GM18526 (cell line): ENCODE results near the gene UQCRHL.

Experiments
- POLR2A ChIP-seq: IDR thresholded peaks from 3 replicates; pipeline ENCODE4 v1.6.1; 2011; ENCODE audit not compliant: insufficient read length; ENCODE audit errors: extremely low read depth

Gene UQCRHL

GRCh38 chr1:15768388-15768787, 39.1 kb downstream of the UQCRHL start:
- no peak for TF ChIP-seq POLR2A

DNA sequence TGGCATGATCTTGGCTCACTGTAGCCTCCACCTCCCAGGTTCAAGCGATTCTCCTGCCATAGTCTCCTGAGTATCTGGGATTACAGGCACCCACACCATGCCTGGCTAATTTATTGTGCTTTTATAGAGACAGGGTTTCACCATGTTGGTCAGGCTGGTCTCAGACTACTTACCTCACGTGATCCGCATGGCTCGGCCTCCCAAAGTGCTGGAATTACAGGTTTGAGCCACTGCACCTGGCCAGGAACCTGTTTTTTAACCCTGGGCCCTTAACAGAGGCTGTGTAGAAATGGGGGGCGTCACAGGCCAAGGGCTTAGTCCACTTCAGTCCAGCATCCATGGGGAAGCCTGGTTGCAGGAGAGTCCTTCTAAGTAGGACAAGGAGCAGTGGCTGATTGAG, 39.5 kb downstream of the UQCRHL start:
- TF ChIP-seq POLR2A = no peak

DNA sequence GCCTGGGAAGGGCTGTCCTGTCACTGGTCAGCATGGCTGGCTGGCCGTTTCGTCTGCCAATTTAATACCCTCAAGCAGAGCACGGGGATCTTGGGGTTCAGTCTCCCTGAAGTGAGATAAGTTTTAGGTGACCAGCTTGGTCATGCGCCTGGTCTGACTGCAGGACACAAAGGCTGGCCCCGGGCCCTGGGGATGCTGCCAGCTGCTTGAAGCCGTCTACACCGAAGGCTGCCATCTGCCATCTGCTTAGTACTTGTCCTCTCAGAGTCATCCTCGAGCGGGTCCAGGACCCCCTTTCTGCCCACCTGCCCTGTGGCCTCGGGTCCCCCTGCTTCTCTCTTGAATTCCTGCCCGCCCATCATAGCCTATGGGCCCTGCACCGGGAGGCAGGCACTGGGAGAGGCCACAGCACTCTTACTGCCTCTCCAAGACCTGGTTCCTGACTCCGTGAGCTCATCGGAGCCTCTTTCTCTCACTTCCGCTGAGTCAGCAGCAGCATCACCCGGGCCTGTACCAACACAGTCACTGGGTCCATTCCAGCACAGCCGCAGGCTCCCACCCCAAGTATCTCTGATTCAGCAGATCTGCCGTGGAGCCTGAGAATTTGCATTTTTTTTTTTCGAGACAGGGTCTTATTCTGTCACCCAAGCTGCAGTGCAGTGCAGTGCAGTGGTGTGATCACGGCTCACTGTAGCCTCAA, 41.8 kb downstream of the UQCRHL start:
- no peak for TF ChIP-seq POLR2A

DNA sequence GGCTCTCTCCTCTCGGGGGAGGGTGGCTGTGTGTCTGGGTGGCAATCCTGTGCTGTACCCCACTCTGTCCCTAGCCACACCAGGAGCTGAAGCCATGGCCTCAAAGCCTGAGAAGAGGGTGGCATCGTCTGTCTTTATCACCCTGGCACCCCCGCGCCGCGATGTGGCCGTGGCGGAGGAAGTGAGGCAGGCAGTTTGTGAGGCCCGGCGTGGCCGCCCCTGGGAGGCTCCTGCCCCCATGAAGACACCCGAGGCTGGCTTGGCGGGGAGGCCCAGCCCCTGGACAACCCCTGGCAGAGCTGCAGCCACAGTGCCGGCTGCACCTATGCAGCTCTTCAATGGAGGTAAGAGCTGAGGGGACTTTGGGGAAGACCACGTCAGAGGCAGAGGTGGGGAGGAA, 42.6 kb downstream of the UQCRHL start:
- TF ChIP-seq POLR2A = no peak

DNA sequence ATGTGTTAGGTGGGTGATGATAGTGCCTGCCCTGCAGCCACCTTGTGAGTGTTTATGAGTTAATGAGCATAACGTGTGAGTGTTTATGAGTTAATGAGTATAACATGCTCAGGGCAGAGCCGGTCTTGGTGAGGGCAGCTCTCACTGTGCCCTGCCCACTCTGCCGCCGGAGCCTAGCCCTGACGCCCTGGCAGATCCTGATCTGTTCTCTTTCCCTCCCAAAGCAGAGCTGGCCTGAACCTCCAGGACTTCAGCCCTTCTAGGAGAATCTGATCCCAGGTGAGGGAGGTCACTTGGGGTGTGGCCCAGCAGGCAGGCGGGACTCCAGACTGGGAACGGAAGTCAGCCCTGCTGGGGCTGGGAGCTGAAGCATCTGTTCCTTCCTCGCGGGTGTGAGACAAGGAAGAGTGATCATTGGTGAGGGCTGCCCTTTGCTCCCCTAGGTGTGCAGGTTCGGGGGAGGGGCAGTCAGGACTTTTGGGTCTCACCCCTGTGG, 43.1 kb downstream of the UQCRHL start:
- no peak for TF ChIP-seq POLR2A

GRCh38 chr1:15762546-15762945, 44.9 kb downstream of the UQCRHL start:
- TF ChIP-seq POLR2A = no peak

GRCh38 chr1:15761366-15762128, 45.9 kb downstream of the UQCRHL start:
- TF ChIP-seq POLR2A = no peak

DNA sequence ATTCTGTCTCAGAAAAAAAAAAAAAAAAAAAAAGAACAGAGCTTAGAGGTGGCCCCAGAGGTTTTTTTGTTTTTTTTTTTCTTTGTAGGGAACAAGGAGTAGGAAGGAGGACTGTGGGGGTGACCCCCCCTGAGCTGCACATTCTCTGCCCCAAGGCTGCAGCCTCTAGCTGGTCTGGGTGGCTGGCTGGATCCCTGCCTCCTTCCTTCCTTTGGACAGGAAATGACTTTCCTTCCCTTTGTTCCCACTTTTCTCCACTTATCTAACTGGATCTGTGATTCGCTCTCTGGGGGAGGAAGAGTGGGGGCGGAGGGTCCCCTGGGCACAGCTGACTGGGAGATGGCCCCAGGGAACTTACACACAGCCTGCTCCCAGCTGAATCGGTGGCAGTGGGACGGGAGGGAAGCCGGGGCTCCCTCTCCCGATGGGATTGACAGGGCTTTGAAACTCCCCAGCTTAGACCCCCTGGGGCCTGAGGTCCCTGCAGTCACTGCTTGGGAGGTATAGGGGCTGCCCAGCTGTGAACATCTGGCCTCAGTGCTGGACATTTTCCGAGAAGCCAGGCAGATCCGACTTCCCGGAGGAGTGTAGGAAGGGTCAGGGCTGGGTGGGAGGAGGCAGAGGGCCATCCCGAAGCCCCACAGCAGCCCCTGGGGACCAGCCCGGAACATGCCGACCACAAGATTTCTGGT, 46.8 kb downstream of the UQCRHL start:
- no peak for TF ChIP-seq POLR2A

DNA sequence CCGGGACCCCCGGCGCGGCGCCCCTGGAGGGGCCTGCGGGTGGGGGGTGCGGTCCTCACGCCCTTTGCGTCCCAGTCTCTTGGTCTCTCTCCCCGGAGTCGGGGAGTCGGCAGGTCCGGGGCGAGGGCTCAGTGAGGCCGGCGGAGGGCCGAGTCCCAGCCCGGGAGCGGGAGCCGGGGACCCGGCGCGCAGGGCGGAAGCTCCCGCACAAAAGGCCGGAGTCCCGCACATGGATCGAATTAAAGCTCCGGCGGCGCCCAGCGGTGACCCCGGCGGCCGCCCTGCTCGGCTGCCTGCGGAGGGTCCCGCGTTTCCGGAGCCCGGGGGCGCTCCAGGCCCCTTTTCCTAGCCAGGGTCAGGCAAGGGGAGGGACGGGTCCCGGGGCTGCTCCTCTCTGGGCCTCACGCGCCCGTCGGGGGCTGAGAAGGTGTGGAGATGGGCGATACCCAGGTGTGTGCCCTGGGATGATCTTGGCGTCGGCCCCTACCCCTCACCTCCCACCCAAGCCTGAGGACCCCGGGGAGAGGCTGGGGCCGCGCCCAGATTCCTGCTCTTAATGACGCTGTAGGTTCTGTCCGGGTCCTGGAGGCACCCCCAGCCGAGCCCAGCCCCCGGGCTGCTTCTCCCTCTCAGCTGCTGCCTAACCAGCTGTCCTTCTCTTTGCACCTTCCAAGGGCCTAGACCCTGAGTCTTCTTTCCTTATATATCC, 48.3 kb downstream of the UQCRHL start:
- no peak for TF ChIP-seq POLR2A

DNA sequence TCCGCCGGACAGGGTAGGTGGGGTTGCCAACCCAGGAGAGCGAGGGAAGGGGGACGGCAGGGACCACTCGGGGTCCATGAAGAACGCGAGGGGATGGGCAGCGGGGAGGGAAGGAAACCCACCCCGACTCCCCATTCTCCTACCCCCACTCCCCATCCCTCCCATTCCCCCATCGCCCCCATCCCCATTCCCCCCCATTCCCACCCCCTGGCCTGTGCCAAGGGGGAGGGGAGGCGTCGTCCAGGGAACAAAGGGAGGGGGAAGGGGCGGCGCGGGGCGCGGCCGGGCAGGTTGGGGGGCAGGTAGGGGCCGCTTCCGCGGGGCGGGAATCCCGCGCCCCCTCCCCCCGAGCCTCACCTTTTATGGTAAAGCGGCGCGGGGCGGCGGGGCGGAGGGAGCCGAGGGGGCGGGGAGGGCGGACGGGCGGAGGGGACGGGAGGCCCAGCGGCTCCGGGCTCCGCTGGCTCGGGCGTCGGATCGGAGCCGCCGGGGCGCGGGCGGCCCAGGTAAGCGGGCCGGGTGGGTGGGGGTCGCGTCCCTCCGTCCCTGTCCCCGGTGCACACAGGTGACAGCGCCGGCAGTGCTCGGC, 49.0 kb downstream of the UQCRHL start, which contains the start of gene FBLIM1:
FBLIM1 (plus strand) TSS at position 453 of the 589 bp plus-strand sequence. CDS start 6,189 bp downstream, outside the sequence.
- no peak for TF ChIP-seq POLR2A

- TF ChIP-seq POLR2A = no peak
Observed at GRCh38 chr1:15757575-15758342, 49.7 kb downstream of the UQCRHL start.
